Endothelial cell of umbilical vein (primary cell): ENCODE data around the gene PTRH1.

ENCODE experiments used
- CTCF ChIP-seq, 2 donors: IDR thresholded peaks; 1 replicate in 1 of 2; 2 replicates in 1 of 2; pipeline ENCODE4 v1.5.1; 2011; ENCODE audit warnings: low read length in 2 of 2, mild to moderate bottlenecking in 2 of 2, moderate library complexity in 2 of 2, control low read depth in 1 of 2, inconsistent platforms in 1 of 2, low read depth in 1 of 2; ENCODE audit not compliant: insufficient read depth in 1 of 2; ENCODE audit errors: extremely low read depth in 1 of 2
- FOS ChIP-seq: IDR thresholded peaks from 2 replicates; pipeline ENCODE4 v1.6.1; 2011; ENCODE audit warnings: mild to moderate bottlenecking, low read length, moderate library complexity, borderline replicate concordance; ENCODE audit not compliant: insufficient read depth
- GATA2 ChIP-seq: IDR thresholded peaks from 2 replicates; pipeline ENCODE4 v1.7.0; 2011; ENCODE audit warnings: low read depth, mild to moderate bottlenecking, moderate library complexity, mixed read lengths, low read length; ENCODE audit not compliant: insufficient read length, insufficient read depth
- JUN ChIP-seq: IDR thresholded peaks from 2 replicates; pipeline ENCODE4 v1.6.1; 2011; ENCODE audit warnings: borderline replicate concordance, low read depth; ENCODE audit not compliant: insufficient read length, insufficient read depth
- POLR2A ChIP-seq: IDR thresholded peaks from 2 replicates; pipeline ENCODE4 v1.6.1; 2012; ENCODE audit warnings: low read depth, mild to moderate bottlenecking, control low read depth, low read length
- POLR2AphosphoS5 ChIP-seq: IDR thresholded peaks from 2 replicates; pipeline ENCODE4 v1.6.1; 2012; ENCODE audit warnings: low read depth, mild to moderate bottlenecking, control low read depth, low read length, moderate library complexity; ENCODE audit not compliant: insufficient read depth
- TF ChIP-seq, protein P1 (sequence below): IDR thresholded peaks from 2 replicates; pipeline ENCODE4 v1.6.1; 2011; ENCODE audit not compliant: insufficient read depth, insufficient read length

- TF ChIP-seq POLR2A, result no peak
- no peak for TF ChIP-seq FOS
- no peak for TF ChIP-seq CTCF (IDR thresholded peaks at IDR 0.05; ENCODE audit: extremely low read depth in 1 of 2, insufficient read depth in 1 of 2, low read depth in 1 of 2, low read length in 2 of 2)
- no peak for TF ChIP-seq POLR2AphosphoS5
- TF ChIP-seq GATA2, result no peak
- TF ChIP-seq, protein P1, sequence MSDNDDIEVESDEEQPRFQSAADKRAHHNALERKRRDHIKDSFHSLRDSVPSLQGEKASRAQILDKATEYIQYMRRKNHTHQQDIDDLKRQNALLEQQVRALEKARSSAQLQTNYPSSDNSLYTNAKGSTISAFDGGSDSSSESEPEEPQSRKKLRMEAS, result no peak
- TF ChIP-seq JUN, result no peak
These were observed 4.2 kb downstream of the PTRH1 start for GRCh38 chr9:127711226-127711701.
